ENCODE data around the gene ETS2.

DNA sequence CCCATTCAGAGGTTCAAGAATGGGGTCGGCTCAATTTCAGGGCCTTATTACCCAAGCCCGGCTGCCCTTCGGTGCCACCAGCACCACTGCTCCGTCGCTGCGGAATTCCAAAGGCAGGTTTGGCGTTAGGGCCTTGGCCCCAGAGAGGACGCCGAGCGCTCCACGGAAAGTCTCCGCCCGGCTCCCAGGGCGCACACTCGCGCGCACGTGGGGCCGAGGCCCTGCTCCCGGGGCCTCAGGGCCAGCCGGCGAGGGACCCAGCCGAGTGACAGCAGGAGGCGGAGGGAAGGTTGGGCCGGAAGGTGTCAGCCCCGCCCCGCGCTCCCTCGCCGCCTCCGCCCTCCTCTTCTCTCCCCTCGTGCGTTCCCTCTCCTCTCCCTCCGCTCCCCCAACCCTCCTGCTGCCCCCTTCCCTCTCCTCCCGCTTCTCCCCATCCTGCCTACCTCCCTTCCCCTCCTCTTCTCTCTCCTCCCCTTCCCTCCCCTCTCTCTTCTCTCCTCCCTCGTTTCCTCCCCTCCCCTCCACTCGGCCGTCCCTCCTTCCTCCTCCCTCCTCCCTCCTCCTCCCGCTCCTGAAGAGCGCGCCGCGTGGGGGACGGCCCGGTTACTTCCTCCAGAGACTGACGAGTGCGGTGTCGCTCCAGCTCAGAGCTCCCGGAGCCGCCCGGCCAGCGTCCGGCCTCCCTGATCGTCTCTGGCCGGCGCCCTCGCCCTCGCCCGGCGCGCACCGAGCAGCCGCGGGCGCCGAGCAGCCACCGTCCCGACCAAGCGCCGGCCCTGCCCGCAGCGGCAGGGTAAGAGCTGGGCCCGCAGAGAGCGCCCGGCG is at the start of gene ETS2:
- TF ChIP-seq EZH2 (IDR thresholded peaks at IDR 0.05; ENCODE audit: insufficient read depth, poor library complexity, severe bottlenecking) (no peak), EZH2phosphoT487 (IDR thresholded peaks at IDR 0.05; ENCODE audit: insufficient read depth, low read depth) (no peak)

Measured in GM23248 (cell line).